Activated T-cell treated with anti-CD3 and anti-CD28 coated beads for 4 hours (primary cell): Measurements from ENCODE around the gene MANSC1.
"Not testable (repeated sequence)": the region's sequence is repeated elsewhere in the genome, so short reads cannot be mapped to it uniquely, and the experiment has no call there.

Experiments used
- DNase-seq: peaks from one replicate; pipeline ENCODE4 v3.0.0-alpha.2; 2020

Gene MANSC1

DNA sequence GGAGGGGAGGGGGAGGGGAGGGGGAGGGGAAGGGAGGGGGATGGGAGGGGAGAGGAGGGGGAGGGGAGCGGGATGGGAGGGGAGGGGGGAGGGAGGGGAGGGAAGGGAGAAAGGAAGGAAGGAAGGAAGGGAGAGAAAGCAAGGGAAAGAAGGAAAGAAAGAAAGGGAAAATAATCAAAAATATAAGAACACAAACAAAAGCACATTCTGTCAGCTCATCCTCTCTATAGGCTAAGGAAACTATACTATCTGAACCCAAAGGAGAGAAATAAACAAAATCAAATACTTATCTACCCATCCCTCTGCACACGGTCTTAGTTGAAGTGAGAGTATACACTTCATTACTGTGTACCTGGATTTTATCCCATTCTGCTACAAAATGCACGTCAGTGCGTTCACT is 26.9 kb downstream of the MANSC1 start:
- DNase-seq: no peak

DNA sequence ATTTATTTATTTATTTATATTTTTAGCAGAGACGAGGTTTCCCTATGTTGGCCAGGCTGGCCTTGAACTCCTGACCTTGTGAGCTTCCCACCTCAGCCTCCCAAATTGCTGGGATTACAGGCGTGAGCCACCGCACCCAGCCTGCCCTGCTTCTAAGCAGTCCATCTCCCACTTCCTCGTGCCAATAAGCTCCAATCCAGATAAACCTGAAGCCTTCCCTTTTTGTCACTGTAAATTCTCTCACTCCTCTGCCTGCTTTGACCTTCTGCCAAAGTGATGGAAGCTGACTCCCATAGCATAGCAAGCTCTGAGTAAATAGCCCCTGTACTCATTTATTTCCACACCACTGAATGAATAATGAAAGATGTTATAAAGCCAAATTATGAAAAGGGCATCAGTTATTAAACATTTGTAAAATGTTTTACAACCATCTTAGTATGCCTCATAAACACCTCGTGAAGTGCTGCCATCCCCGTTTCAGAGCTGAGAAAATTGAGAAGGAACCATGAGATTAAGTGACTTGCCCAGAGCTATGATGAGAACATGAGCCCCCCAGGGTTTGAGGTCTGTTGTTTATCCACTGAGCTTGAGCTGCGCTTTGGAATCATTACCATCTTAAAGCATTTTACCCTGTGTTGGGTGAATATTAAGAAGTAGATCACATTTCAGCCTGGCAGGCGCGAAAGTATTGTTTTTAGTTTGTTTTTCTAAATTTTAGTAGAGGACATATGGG is 30.4 kb downstream of the MANSC1 start:
- DNase-seq: no peak

DNA sequence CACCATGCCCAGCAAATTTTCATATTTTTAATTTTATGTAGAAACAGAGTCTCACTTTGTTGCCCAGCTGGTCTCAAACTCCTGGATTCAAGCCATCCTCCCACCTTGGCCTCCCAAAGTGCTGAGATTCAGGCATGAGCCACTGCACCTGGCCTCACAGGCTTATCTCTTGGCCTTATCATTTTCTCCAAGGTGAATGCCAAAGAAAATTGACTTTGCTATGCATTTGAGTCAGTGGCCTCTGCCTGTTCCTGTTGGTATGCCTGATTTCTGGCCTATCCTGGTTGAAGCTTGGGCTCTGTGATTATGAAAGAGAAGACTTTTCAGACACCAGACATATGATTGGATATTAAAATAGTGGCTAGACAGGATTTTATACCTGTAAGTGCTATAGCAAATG is 34.2 kb downstream of the MANSC1 start:
- no peak for DNase-seq

DNA sequence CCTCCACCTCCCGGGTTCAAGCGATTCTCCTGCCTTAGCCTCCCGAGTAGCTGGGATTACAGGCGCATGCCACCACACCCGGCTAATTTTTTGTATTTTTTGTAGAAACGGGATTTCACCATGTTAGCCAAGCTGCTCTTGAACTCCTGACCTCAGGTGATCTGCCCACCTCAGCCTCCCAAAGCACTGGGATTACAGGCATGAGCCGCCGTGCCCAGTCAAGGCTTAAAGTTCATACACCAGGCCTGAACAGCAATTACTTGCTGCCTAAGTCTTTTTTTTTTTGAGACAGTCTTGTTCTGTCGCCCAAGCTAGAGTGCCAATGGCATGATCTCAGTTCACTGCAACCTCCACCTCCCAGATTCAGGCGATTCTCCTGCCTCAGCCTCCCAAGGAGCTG is 39.3 kb downstream of the MANSC1 start:
- DNase-seq: not testable (repeated sequence)

DNA sequence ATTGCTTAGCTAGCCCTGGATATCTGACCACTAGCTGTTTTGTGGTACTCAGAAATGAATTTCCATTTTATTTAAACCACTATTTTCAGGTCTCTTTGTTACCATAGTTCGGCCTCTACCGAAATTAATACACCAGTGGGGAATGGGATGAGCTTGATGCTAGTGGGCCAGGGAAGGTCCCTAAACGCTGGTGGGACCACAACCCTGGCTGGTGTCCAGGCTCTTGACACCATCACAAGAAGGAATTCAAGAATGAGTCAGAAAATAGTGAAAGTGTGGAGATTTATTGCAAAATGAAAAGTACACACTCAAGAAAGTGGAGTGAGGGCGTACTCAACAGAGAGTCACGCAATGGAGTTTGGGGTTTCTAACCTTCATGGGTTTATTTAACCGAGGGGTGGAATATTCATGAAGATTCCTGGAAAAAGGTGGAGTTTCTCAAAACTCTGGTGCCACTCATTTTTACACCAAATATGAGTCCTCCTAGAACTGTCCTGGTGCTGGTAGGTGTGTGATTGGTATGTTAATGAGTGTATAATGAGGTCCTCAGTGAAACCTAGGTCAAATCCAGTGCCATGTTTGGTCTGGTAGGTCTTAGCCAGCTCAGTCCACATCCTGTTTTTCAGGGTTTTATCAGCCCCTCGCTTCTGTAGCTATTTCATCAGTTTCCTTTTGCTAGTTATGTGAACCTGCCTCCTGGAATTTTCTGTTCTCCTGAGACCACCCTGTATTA is 44.3 kb downstream of the MANSC1 start:
- DNase-seq: no peak

DNA sequence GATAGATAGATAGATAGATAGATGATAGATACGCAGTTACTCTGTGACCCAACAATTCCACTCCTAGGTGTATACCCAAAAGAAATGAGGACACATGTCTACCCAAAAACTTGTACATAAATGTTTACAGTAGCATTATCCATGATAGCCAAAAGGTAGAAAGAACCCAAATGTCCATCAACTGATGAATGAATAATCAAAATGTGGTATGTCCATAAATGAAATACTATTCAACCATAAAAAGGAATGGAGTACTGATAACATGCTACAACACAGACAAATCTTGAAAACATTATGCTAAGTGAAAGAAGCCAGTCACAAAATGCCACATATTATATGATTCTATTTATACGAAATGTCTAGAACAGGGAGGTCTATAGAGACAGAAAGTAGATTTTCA is 47.1 kb downstream of the MANSC1 start:
- DNase-seq: no peak

DNA sequence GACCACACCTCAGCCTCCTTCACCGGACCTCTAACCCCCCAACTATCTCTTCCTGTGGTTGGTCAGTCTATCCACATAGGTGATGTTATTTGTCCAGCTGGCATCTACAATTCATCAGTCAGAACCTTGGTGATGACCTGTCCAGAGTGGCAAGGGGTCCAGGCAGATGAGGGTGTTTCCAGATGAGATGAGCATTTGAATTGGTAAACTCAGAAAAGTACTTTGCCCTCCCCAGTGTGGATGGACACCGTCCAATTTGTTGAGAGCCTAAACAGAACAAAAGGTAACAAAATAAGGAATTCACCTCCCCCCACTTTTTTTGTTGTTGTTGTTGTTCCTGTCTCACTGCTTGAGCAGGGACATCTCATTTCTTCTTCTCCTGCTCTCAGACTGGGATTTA is 48.9 kb downstream of the MANSC1 start:
- DNase-seq: no peak

DNA sequence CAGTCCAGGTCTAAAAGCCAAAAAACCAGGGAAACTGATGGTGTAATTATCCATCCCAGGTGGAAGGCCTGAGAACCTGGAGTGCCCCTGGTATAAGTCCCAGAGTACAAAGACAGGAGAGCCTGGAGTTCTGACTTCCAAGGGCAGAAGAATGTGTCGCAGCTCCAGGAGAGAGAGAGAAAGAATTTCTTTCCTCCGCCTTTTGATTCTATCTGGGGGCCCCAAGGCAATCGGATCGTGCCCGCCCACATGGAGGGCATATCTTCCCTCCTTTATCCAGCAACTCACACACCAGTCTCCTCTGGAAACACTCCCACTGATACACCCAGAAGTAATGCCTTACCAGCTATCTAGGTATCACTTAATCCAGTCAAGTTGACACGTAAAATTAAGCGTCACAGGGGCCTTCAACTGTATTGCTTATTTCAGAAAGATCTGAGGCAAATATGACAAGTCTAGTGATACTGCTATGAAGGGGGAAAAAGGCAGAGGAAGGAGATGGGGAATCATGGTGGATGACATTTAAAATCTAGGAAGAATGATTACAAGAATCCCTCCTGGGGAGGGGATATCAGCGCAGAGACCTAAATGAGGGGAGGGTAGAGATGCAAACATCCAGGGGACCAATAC is 52.7 kb downstream of the MANSC1 start:
- no peak for DNase-seq

DNA sequence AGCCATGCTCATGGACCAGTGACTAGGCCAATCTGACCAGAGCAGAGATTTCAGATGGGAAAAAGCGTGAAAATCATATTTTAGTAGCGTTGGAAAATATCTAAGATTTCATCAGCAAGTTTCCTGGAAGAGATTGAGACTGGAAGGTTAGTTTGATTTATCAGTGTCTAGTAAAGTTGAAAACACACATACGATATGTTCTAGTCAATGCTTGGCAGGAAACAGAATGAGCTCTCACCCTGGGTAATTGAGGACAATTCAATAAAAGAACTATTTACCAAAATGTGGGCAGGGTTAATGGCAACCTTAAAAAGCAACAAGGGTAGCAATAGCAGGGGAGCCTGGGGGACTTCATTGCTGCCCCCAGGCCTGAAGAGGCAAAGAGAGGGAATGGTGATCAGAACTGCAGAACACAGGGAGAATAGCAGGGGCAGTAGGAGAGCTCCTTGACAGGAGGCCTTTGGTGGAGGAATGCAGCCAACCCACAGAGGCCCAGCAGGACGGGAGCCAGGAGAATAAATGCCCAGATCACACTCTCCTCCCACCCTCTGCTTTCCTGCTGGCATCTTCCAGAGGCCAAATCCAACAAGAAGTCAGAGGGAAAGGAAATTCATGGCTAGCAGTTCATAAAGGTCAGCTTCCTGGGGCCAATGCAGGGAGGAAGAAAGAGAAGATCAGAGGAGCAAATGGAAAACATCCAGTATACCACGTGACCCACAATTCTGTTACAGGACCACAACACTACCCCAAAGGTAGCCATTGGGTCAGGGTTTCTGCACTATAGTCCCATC is 55.6 kb downstream of the MANSC1 start:
- no peak for DNase-seq

DNA sequence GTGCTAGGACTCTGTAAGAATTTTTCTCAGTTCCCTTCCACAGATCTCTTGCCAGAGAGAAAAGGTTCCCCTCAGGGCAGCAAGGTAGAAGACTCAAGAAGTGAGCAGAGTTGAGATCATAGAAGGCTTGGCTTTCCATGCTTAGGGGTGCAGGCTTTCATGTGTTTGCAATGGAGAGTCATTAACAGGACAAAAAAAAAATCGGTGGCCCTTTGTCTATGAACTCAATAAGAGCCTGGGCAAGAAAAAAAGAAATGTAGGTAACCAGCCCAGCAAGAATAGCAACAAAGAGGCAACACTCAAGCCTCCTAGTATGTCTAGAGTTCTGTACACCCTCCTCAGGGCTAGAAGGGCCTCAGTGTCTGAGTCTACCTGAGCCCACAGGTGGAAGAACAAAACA is 59.8 kb downstream of the MANSC1 start:
- DNase-seq: no peak

DNA sequence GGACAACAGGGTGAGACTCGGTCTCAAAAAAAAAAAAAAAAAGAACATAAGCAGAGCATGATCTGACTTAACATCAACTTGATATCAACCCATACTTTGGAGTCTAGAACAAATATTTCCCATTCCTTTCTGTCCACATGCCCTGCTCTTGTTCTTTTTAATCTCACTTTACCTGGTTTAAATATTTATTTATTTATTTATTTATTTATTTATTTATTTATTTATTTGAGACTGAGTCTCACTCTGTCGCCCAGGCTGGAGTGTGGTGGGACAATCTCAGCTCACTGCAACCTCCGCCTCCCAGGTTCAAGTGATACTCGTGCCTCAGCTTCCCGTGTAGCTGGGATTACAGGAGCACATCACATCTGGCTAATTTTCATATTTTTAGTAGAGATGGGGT is 63.6 kb downstream of the MANSC1 start:
- DNase-seq: no peak

DNA sequence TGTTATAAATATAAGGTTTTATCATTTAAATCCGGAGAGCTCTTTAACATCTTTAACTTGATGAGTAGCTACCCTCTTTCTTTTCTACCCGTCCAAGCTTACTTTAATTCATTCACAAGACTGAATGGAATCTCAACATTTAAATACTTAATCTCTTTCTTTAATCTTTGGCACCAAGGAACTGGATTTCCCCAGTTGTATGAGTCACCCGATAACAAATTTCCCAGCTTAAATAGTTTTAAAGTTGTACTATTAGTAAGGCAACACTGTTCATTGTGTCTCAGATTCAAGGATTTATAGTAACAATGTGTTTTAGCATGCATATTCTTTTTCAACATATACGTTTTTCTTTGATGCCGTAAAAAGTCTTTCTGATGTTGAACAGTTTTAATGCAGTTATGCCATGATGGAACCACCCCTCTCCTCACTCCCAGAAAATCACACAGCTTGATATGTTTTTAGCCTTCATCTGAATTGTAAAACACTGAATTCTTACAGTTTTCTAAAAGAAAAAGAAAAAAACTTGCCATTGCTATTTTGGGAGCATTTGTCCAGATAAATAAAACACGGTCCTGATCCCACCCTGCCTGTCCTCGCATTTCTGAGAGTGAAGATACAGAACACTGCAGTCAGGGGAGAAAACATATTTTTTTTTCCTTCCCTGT is 67.1 kb downstream of the MANSC1 start:
- no peak for DNase-seq

DNA sequence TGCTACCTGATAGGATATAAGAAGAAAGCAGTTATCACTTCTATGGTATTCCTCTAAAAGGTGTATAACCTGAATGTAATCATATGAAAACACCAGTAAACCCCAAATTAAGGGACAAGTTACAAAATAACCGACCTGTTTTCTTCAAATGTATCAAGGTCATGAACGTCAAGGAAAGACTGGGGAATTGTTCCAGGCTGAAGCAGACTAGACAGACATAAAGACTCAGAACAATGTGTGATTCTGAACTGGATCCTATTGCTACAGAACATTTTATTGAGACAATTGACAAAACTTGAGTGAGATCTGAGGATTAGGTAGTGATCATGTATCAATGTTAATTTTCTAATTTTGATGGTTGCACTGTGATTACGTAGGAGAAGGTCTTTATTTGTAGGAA is 67.8 kb downstream of the MANSC1 start:
- no peak for DNase-seq

DNA sequence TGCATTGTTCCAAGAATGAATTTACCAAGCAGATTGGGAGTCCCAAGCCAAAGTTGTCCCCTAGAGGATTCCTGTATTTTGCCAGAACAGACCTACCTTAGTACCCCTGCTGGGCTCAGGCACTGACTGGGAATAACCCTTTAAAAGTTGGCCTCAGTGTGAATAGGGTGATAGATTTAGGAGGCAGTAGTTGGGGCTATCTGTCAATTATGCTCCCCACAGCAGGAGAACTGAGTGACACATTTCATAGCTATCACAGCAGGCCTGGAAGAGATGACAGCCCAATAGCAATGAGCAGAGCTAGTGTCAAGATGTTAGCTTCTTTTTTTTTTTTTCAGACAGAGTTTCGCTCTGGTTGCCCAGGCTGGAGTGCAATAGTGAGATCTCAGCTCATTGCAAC is 68.9 kb downstream of the MANSC1 start:
- no peak for DNase-seq

DNA sequence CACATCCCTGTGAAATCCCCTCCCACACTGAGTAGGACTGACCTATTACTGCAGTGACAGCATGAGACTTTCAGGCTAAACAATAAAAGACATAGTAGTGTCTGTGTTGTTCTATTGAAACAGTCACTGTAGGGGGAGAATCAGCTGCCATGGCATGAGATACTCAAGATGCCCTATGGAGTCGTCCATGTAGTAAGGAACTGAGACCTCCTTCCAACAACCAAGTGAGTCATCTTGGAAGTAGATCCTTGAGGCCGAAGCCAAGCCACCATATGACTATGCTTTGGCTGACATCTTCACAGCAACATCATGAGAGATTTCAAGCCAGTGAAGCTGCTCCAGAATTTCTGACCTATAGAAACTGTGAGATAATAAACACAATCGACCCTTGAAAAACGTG is 71.1 kb downstream of the MANSC1 start:
- no peak for DNase-seq
